Tibial nerve (tissue), 4 donors: ENCODE results near the gene RASSF4. TPM values are rescaled to one million over a fixed set of nuclear protein-coding genes. Genes with fewer than 3 reads are reported as not detected.

ENCODE experiments used
- DNase-seq, 2 donors: peaks; one replicate each; pipeline ENCODE4 v3.0.0-alpha.2; 2019; ENCODE audit warnings: low spot score in 2 of 2
- H3K27ac ChIP-seq, 4 donors: fragments of 200-600 bp; sonication (generic) in 3 of 4; one replicate each; pipeline ENCODE4 v1.5.1; 2017 to 2019; ENCODE audit warnings: mild to moderate bottlenecking in 1 of 4
- H3K27me3 ChIP-seq, 2 donors: fragments of 200-600 bp; sonication (generic) in 1 of 2; one replicate each; pipeline versions ENCODE4 v1.5.1 to v1.6.0; 2017 to 2019
- H3K36me3 ChIP-seq, 3 donors: fragments of 200-600 bp; sonication (generic); one replicate each; pipeline ENCODE4 v1.5.1; 2018 to 2019
- H3K4me1 ChIP-seq, 4 donors: fragments of 200-600 bp; sonication (generic) in 3 of 4; one replicate each; pipeline ENCODE4 v1.5.1; 2017 to 2019
- H3K4me3 ChIP-seq, 4 donors: fragments of 200-600 bp; sonication (generic) in 3 of 4; one replicate each; pipeline ENCODE4 v1.5.1; 2017 to 2019; ENCODE audit warnings: mild to moderate bottlenecking in 1 of 4, moderate library complexity in 1 of 4
- H3K9me3 ChIP-seq, 4 donors: fragments of 200-600 bp; sonication (generic) in 3 of 4; one replicate each; pipeline ENCODE4 v1.5.1; 2017 to 2019
- CTCF ChIP-seq, 5 experiments: fragments of 200-600 bp in 3 of 5; fragments of 450-650 bp in 2 of 5; sonication (generic) in 3 of 5; IDR thresholded peaks; one replicate each; pipeline ENCODE4 v1.5.1; 2016 to 2019; ENCODE audit warnings: antibody characterized with exemption in 5 of 5, mild to moderate bottlenecking in 3 of 5, moderate library complexity in 2 of 5
- EP300 ChIP-seq, 2 donors: sonication (generic); formaldehyde crosslinking; IDR thresholded peaks; one replicate each; pipeline ENCODE4 v1.6.1; 2017; ENCODE audit warnings: antibody characterized with exemption in 2 of 2, mild to moderate bottlenecking in 1 of 2
- POLR2A ChIP-seq, 2 donors: fragments of 450-650 bp; IDR thresholded peaks; one replicate each; pipeline ENCODE4 v1.6.1; 2017; ENCODE audit warnings: antibody characterized with exemption in 2 of 2, mild to moderate bottlenecking in 2 of 2, moderate library complexity in 2 of 2
- WGBS, 2 donors: methylation state at CpG; one replicate each; pipeline ENCODE4 v1.1.5; 2018; 5-methylcytosine and 5-hydroxymethylcytosine counted together
- total RNA-seq, 4 donors: library from RNA; depleted of rRNA; stranded (reverse); fragments of >200 nt; gene quantifications; one replicate each; pipeline ENCODE4 v1.1.0, GENCODE V29; 2016

RASSF4 gene
- total RNA-seq, 4 donors from 2014 or later: 153 to 275 (median 185) TPM

- no peak overlapping the region for H3K27ac ChIP-seq
- H3K27me3 ChIP-seq: no peaks in the 10 kb centered on the region
- H3K4me1 ChIP-seq: peaks cover 0 to 30% (median 26%) of the 10 kb centered on the region in 4 donors
- H3K9me3 ChIP-seq: peaks cover 0 to 9% (median 0%) of the 10 kb centered on the region in 4 donors
- 85 to 94% methylated on average over 7 of the region's 7 CpGs for WGBS, 2 donors
- no peak overlapping the region for H3K4me3 ChIP-seq
- TF ChIP-seq CTCF (IDR thresholded peaks at IDR 0.05): no peak
- TF ChIP-seq EP300 (IDR thresholded peaks at IDR 0.05): peak in 1 of 2 donors; percentile 29
- no peaks in the 10 kb centered on the region for H3K36me3 ChIP-seq
- no peak for DNase-seq
These were observed 19.8 kb upstream of the RASSF4 start for GRCh38 chr10:44939691-44940401.

GRCh38 chr10:44944354-44944753 lies 15.2 kb upstream of the RASSF4 start:
- TF ChIP-seq POLR2A (IDR thresholded peaks at IDR 0.05): no peak
- no peak for TF ChIP-seq CTCF (IDR thresholded peaks at IDR 0.05)
- TF ChIP-seq EP300 (IDR thresholded peaks at IDR 0.05): no peak
- DNase-seq: no peak
- Histone ChIP-seq H3K9me3 (peaks cover 0 to 9% (median 0%) of the 10 kb centered on the region in 4 donors), H3K36me3 (no peaks in the 10 kb centered on the region), H3K4me3 (no peak overlapping the region), H3K4me1 (peaks cover 0 to 23% (median 9%) of the 10 kb centered on the region in 4 donors), H3K27ac (no peak overlapping the region), H3K27me3 (no peaks in the 10 kb centered on the region)
- 56 to 93% methylated on average over 1 of the region's 1 CpG for WGBS, 2 donors

GRCh38 chr10:44946205-44946604 lies 13.4 kb upstream of the RASSF4 start:
- 56 to 63% methylated on average over 2 of the region's 2 CpGs for WGBS, 2 donors
- H3K9me3 ChIP-seq: peaks cover 0 to 9% (median 0%) of the 10 kb centered on the region in 4 donors
- H3K4me3 ChIP-seq: no peak overlapping the region
- no peaks in the 10 kb centered on the region for H3K36me3 ChIP-seq
- TF ChIP-seq POLR2A (IDR thresholded peaks at IDR 0.05) (no peak), EP300 (IDR thresholded peaks at IDR 0.05) (no peak), CTCF (IDR thresholded peaks at IDR 0.05) (no peak)
- no peaks in the 10 kb centered on the region for H3K27me3 ChIP-seq
- no peak for DNase-seq
- H3K27ac ChIP-seq: peak overlapping the region in 2 of 4 donors; percentile 13 to 34
- H3K4me1 ChIP-seq: peaks cover 0 to 41% (median 22%) of the 10 kb centered on the region in 4 donors

- 84 to 89% methylated on average over 6 of the region's 6 CpGs for WGBS, 2 donors
- peaks cover 0 to 9% (median 0%) of the 10 kb centered on the region in 4 donors for H3K9me3 ChIP-seq
- no peak overlapping the region for H3K4me3 ChIP-seq
- H3K4me1 ChIP-seq: peaks cover 0 to 54% (median 28%) of the 10 kb centered on the region in 4 donors
- H3K27ac ChIP-seq: no peak overlapping the region
- H3K36me3 ChIP-seq: no peaks in the 10 kb centered on the region
- no peak for TF ChIP-seq CTCF (IDR thresholded peaks at IDR 0.05)
- no peak for TF ChIP-seq POLR2A (IDR thresholded peaks at IDR 0.05)
- no peak for TF ChIP-seq EP300 (IDR thresholded peaks at IDR 0.05)
- no peaks in the 10 kb centered on the region for H3K27me3 ChIP-seq
- DNase-seq: no peak
These were observed 12.0 kb upstream of the RASSF4 start for GRCh38 chr10:44947371-44948152.

- no peak for TF ChIP-seq EP300 (IDR thresholded peaks at IDR 0.05)
- TF ChIP-seq POLR2A (IDR thresholded peaks at IDR 0.05): no peak
- no peak for TF ChIP-seq CTCF (IDR thresholded peaks at IDR 0.05)
- Histone ChIP-seq H3K27ac (peak overlapping the region in 1 of 4 donors; percentile 94), H3K9me3 (peaks cover 0 to 9% (median 0%) of the 10 kb centered on the region in 4 donors), H3K36me3 (peaks cover 0 to 2% (median 0%) of the 10 kb centered on the region in 3 donors), H3K4me3 (no peak overlapping the region), H3K27me3 (no peaks in the 10 kb centered on the region), H3K4me1 (peaks cover 0 to 65% (median 29%) of the 10 kb centered on the region in 4 donors)
- DNase-seq: no peak
- WGBS, 2 donors: 76 to 84% methylated on average over 1 of the region's 1 CpG
These were observed 11.0 kb upstream of the RASSF4 start for GRCh38 chr10:44948642-44949041.
